Measurements from ENCODE around the gene KRR1. TPM values are rescaled to one million over a fixed set of nuclear protein-coding genes. Genes with fewer than 3 reads are reported as not detected.
"Not testable (repeated sequence)": the region's sequence is repeated elsewhere in the genome, so short reads cannot be mapped to it uniquely, and the experiment has no call there.

Gene KRR1
- total RNA-seq, 5 donors from 2014 or later (not counting 1 experiment from before 2014, with no cell fraction given), result 53.7 to 122 (median 66.5) TPM

DNA sequence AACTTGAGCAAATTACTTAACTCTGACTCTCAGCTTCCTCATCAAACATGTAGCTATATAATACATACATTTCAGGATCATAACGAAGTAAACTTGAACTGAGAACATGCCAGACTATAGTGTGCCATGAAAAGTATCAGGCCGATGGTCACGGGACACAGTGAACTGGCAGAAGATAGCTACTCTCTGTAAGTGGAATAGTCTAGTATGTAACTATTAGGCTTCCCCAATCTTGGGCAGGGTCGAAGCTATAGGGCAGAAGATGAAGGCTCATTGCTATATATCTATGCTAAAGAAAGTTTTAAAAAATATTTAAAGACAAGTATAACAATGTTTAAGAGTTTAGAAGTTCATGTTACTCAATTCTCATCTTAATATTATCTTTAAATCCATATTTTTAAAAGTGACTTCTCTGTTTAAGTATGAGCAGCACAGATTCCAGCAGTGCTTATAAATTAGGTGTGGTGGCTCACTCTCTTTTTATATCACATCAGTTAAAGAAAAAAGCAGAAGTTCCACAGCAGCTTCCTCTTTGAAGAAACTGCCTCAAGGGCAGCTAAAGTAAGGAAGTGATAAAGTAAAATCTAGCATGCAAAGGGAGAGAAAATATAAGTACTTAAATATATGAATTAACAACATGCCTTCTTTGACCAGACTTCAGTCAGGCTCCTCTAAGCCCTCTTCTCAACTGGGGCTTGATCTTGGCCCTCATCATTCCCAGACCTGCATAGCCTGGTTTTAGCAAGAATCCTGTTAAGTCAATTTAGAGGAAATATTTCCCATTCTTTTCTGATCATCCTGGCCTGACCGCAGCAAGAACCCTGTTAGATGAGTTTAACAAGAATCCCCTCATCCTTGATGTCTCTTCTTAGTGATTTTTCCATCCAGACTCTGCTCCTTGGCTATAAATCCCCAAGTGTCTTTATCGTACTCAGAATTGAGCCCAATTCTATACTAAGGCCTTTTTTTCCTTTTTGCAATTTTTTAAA, 39.2 kb downstream of the KRR1 start:
- no peak overlapping the region for H3K27ac ChIP-seq (ENCODE audit: low read length)
- Mint-ChIP-seq H3K4me3 (no peak overlapping the region), H3K27ac (no peak overlapping the region), H3K27me3 (peaks cover 0 to 3% of the 10 kb centered on the region in 2 donors), H3K4me1 (peaks cover 3 to 11% (median 5%) of the 10 kb centered on the region in 3 donors), H3K36me3 (no peaks in the 10 kb centered on the region), H3K9me3 (no peaks in the 10 kb centered on the region)
- no peaks in the 10 kb centered on the region for H3K27me3 ChIP-seq (replicated peaks in 1 of 2; ENCODE audit: control insufficient read depth in 2 of 2, extremely low read depth in 1 of 2, insufficient read depth in 2 of 2, low read length in 1 of 2)
- no peaks in the 10 kb centered on the region for H3K36me3 ChIP-seq (ENCODE audit: control insufficient read depth in 2 of 2, extremely low read depth in 1 of 2, insufficient read depth in 1 of 2, low read length in 1 of 2)
- peaks cover 0 to 3% of the 10 kb centered on the region in 2 experiments for H3K4me1 ChIP-seq (ENCODE audit: control insufficient read depth in 1 of 2, extremely low read depth in 1 of 2, insufficient read depth in 2 of 2, low read length in 2 of 2)
- POLR2A ChIA-PET, result no interaction called here
- H3K9me3 ChIP-seq, result no peaks in the 10 kb centered on the region
- DNase-seq (no peak), ATAC-seq (replicated peaks in 1 of 4) (no peak)
- CTCF ChIA-PET, result interaction anchor here in 1 of 2 donors (0.6 to 1.0 kb wide), 3 partner anchors 12 to 33 kb away, joined by 3 to 4 read pairs (median 3); no protein-coding TSS in a partner anchor
- no peak overlapping the region for H3K4me3 ChIP-seq (ENCODE audit: control insufficient read depth in 1 of 2, extremely low read depth in 1 of 2, low read length in 1 of 2)
- WGBS (ENCODE audit: insufficient coverage), result 100% methylated on average over 3 of the region's 6 CpGs

- peaks cover 0 to 3% (median 0%) of the 10 kb centered on the region in 3 donors for H3K9me3 Mint-ChIP-seq
These were observed 51.2 kb downstream of the KRR1 start for GRCh38 chr12:75460204-75460603.

DNA sequence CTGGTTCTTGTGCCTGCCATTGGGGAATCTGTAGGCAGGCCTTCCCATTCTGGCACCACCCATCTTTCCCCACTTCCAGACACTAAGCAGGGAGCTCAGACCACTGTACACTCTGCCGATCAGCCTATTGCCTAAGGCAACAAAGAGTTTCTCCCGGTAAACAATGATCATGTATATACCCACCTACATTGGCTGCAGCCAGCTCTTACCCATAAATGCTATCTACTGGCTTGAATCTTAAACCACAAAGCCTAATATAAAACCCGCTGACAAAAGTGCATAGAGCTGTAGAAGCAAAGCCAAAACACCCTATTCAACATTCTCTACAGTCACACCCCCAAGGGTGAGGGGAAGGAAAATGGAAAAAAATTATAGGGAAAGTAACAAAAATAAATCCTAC, 51.7 kb downstream of the KRR1 start:
- Histone ChIP-seq H3K9me3 (no peaks in the 10 kb centered on the region), H3K27ac (ENCODE audit: low read length) (no peak overlapping the region), H3K4me3 (ENCODE audit: control insufficient read depth in 1 of 2, extremely low read depth in 1 of 2, low read length in 1 of 2) (no peak overlapping the region), H3K4me1 (ENCODE audit: control insufficient read depth in 1 of 2, extremely low read depth in 1 of 2, insufficient read depth in 2 of 2, low read length in 2 of 2) (peaks cover 11 to 14% of the 10 kb centered on the region in 2 experiments), H3K27me3 (replicated peaks in 1 of 2; ENCODE audit: control insufficient read depth in 2 of 2, extremely low read depth in 1 of 2, insufficient read depth in 2 of 2, low read length in 1 of 2) (no peaks in the 10 kb centered on the region), H3K36me3 (ENCODE audit: control insufficient read depth in 2 of 2, extremely low read depth in 1 of 2, insufficient read depth in 1 of 2, low read length in 1 of 2) (no peaks in the 10 kb centered on the region)
- ATAC-seq (replicated peaks in 1 of 4) (no peak), DNase-seq (no peak)
- ChIA-PET POLR2A (no interaction called here), CTCF (interaction anchor here (0.6 kb wide), 2 partner anchors 52 to 61 kb away, joined by 3 to 4 read pairs; partner anchors contain the start of gene KRR1 (in 1 of the 2))
- H3K4me1 Mint-ChIP-seq, result peaks cover 40 to 53% (median 45%) of the 10 kb centered on the region in 3 donors
- H3K36me3 Mint-ChIP-seq, result peaks cover 2% of the 10 kb centered on the region
- peak overlapping the region; percentile 30 to 37 for H3K27ac Mint-ChIP-seq
- peak overlapping the region in 1 of 3 donors; percentile 11 for H3K4me3 Mint-ChIP-seq
- no peaks in the 10 kb centered on the region for H3K27me3 Mint-ChIP-seq
- peaks cover 0 to 3% (median 0%) of the 10 kb centered on the region in 3 donors for H3K9me3 Mint-ChIP-seq
- WGBS (ENCODE audit: insufficient coverage), result 100% methylated on average over 2 of the region's 3 CpGs

More at GRCh38 chr12:75460204-75460603, 51.2 kb downstream of the KRR1 start:
- no peak overlapping the region for H3K27ac ChIP-seq (ENCODE audit: low read length)
- ATAC-seq (replicated peaks in 1 of 4) (no peak), DNase-seq (no peak)
- Mint-ChIP-seq H3K4me3 (no peak overlapping the region), H3K4me1 (peaks cover 40 to 53% (median 45%) of the 10 kb centered on the region in 3 donors), H3K36me3 (peaks cover 2% of the 10 kb centered on the region), H3K27ac (peak overlapping the region; percentile 30 to 37), H3K27me3 (no peaks in the 10 kb centered on the region)
- H3K9me3 ChIP-seq, result no peaks in the 10 kb centered on the region
- H3K36me3 ChIP-seq (ENCODE audit: control insufficient read depth in 2 of 2, extremely low read depth in 1 of 2, insufficient read depth in 1 of 2, low read length in 1 of 2), result no peaks in the 10 kb centered on the region
- ChIA-PET CTCF (no interaction called here), POLR2A (interaction anchor here in 1 of 2 donors (0.6 kb wide), 1 partner anchor 631 kb away, joined by 3 read pairs; no protein-coding TSS in a partner anchor)
- no peak overlapping the region for H3K4me3 ChIP-seq (ENCODE audit: control insufficient read depth in 1 of 2, extremely low read depth in 1 of 2, low read length in 1 of 2)
- peaks cover 11 to 14% of the 10 kb centered on the region in 2 experiments for H3K4me1 ChIP-seq (ENCODE audit: control insufficient read depth in 1 of 2, extremely low read depth in 1 of 2, insufficient read depth in 2 of 2, low read length in 2 of 2)
- no peaks in the 10 kb centered on the region for H3K27me3 ChIP-seq (replicated peaks in 1 of 2; ENCODE audit: control insufficient read depth in 2 of 2, extremely low read depth in 1 of 2, insufficient read depth in 2 of 2, low read length in 1 of 2)

GRCh38 chr12:75457866-75458265, 53.5 kb downstream of the KRR1 start:
- not testable (repeated sequence) for H3K36me3 ChIP-seq (ENCODE audit: control insufficient read depth in 2 of 2, extremely low read depth in 1 of 2, insufficient read depth in 1 of 2, low read length in 1 of 2); H3K9me3 ChIP-seq; DNase-seq; H3K27me3 ChIP-seq (replicated peaks in 1 of 2; ENCODE audit: control insufficient read depth in 2 of 2, extremely low read depth in 1 of 2, insufficient read depth in 2 of 2, low read length in 1 of 2); H3K9me3 Mint-ChIP-seq; H3K27me3 Mint-ChIP-seq; H3K4me3 ChIP-seq (ENCODE audit: control insufficient read depth in 1 of 2, extremely low read depth in 1 of 2, low read length in 1 of 2); H3K36me3 Mint-ChIP-seq; ATAC-seq (replicated peaks in 1 of 4)
- ChIA-PET CTCF (interaction anchor here in 1 of 2 donors (1.0 to 1.3 kb wide), 6 partner anchors 22 to 123 kb away, joined by 4 to 6 read pairs (median 4); partner anchors contain the start of genes GLIPR1L1, GLIPR1L2 and KRR1), POLR2A (interaction anchor here in 1 of 2 donors (0.5 to 1.4 kb wide), 2 partner anchors 22 to 63 kb away, joined by 3 to 11 read pairs; partner anchors contain the start of gene GLIPR1)
- Histone ChIP-seq H3K27ac (ENCODE audit: low read length) (peak overlapping the region; percentile 41), H3K4me1 (ENCODE audit: control insufficient read depth in 1 of 2, extremely low read depth in 1 of 2, insufficient read depth in 2 of 2, low read length in 2 of 2) (peaks cover 11 to 14% of the 10 kb centered on the region in 2 experiments)
- WGBS (ENCODE audit: insufficient coverage), result 72% methylated on average over 6 of the region's 9 CpGs
- H3K27ac Mint-ChIP-seq, result peak overlapping the region; percentile 19 to 72
- peak overlapping the region in 1 of 3 donors; percentile 3 for H3K4me3 Mint-ChIP-seq
- H3K4me1 Mint-ChIP-seq, result peaks cover 40 to 53% (median 45%) of the 10 kb centered on the region in 3 donors

DNA sequence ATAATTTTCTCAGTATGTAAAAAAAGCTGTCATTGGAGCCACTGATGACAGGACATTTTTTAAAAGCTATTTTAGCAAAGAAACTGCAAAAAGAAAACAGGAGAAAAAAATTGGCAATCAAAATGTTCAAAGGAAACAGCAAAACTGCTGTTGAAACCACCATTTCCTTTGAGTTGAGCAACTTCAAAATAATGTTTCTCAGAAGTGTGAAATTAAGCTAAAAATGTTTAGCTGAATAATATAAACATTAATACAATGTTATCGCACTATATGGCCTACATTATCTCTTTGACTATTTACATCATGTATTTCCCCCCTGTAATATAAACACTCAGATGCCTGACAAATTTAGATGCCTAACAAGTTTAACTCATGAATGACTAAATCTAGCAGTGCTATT, 54.2 kb downstream of the KRR1 start:
- H3K27ac Mint-ChIP-seq, result peak overlapping the region; percentile 19 to 72
- no peaks in the 10 kb centered on the region for H3K27me3 Mint-ChIP-seq
- Histone ChIP-seq H3K27me3 (replicated peaks in 1 of 2; ENCODE audit: control insufficient read depth in 2 of 2, extremely low read depth in 1 of 2, insufficient read depth in 2 of 2, low read length in 1 of 2) (no peaks in the 10 kb centered on the region), H3K4me3 (ENCODE audit: control insufficient read depth in 1 of 2, extremely low read depth in 1 of 2, low read length in 1 of 2) (no peak overlapping the region), H3K4me1 (ENCODE audit: control insufficient read depth in 1 of 2, extremely low read depth in 1 of 2, insufficient read depth in 2 of 2, low read length in 2 of 2) (peaks cover 11 to 14% of the 10 kb centered on the region in 2 experiments), H3K9me3 (no peaks in the 10 kb centered on the region), H3K27ac (ENCODE audit: low read length) (peak overlapping the region; percentile 41), H3K36me3 (ENCODE audit: control insufficient read depth in 2 of 2, extremely low read depth in 1 of 2, insufficient read depth in 1 of 2, low read length in 1 of 2) (no peaks in the 10 kb centered on the region)
- ChIA-PET CTCF (interaction anchor here in 1 of 2 donors (0.5 to 1.3 kb wide), 8 partner anchors 14 to 123 kb away, joined by 3 to 6 read pairs (median 4); partner anchors contain the start of genes GLIPR1L1, GLIPR1L2 and KRR1), POLR2A (interaction anchor here (0.5 to 1.4 kb wide), 4 partner anchors 23 to 62 kb away, joined by 3 to 11 read pairs (median 3); partner anchors contain the start of gene GLIPR1 (in 2 of the 2))
- WGBS (ENCODE audit: insufficient coverage), result no CpG with 5 or more reads among the region's 1 CpG
- ATAC-seq (replicated peaks in 1 of 4) (peak in 3 of 4 experiments; percentile 46 to 58 (median 49)), DNase-seq (peak in 1 of 35 experiments; percentile 45)
- H3K4me1 Mint-ChIP-seq, result peaks cover 40 to 53% (median 45%) of the 10 kb centered on the region in 3 donors
- peak overlapping the region in 1 of 3 donors; percentile 3 for H3K4me3 Mint-ChIP-seq
- peaks cover 0 to 3% (median 0%) of the 10 kb centered on the region in 3 donors for H3K9me3 Mint-ChIP-seq
- H3K36me3 Mint-ChIP-seq, result peaks cover 2% of the 10 kb centered on the region

- Mint-ChIP-seq H3K4me1 (peaks cover 39 to 46% (median 45%) of the 10 kb centered on the region in 3 donors), H3K4me3 (no peak overlapping the region), H3K27ac (peak overlapping the region in 1 of 2 donors; percentile 8), H3K36me3 (peaks cover 2% of the 10 kb centered on the region), H3K9me3 (peaks cover 0 to 3% (median 0%) of the 10 kb centered on the region in 3 donors), H3K27me3 (no peaks in the 10 kb centered on the region)
- no peak for ATAC-seq (replicated peaks in 1 of 4)
- no peak overlapping the region for H3K4me3 ChIP-seq (ENCODE audit: control insufficient read depth in 1 of 2, extremely low read depth in 1 of 2, low read length in 1 of 2)
- 76% methylated on average over 3 of the region's 5 CpGs for WGBS (ENCODE audit: insufficient coverage)
- no peak for DNase-seq
- CTCF ChIA-PET, result interaction anchor here in 1 of 2 donors (0.5 kb wide), 1 partner anchor 70 kb away, joined by 3 read pairs; no protein-coding TSS in a partner anchor
- H3K9me3 ChIP-seq, result no peaks in the 10 kb centered on the region
- no peaks in the 10 kb centered on the region for H3K36me3 ChIP-seq (ENCODE audit: control insufficient read depth in 2 of 2, extremely low read depth in 1 of 2, insufficient read depth in 1 of 2, low read length in 1 of 2)
- H3K4me1 ChIP-seq (ENCODE audit: control insufficient read depth in 1 of 2, extremely low read depth in 1 of 2, insufficient read depth in 2 of 2, low read length in 2 of 2), result peaks cover 11 to 14% of the 10 kb centered on the region in 2 experiments
- no peak overlapping the region for H3K27ac ChIP-seq (ENCODE audit: low read length)
- H3K27me3 ChIP-seq (replicated peaks in 1 of 2; ENCODE audit: control insufficient read depth in 2 of 2, extremely low read depth in 1 of 2, insufficient read depth in 2 of 2, low read length in 1 of 2), result no peaks in the 10 kb centered on the region
- POLR2A ChIA-PET, result interaction anchor here (0.5 to 0.8 kb wide), 4 partner anchors 13 to 491 kb away, joined by 3 to 5 read pairs (median 3); no protein-coding TSS in a partner anchor
These were observed 55.6 kb downstream of the KRR1 start for GRCh38 chr12:75455839-75456238.
